ENCODE measurements around the gene NCAM2. TPM values are rescaled to one million over a fixed set of nuclear protein-coding genes. Genes with fewer than 3 reads are reported as not detected.

The NCAM2 gene
- total RNA-seq, 2 donors from 2014 or later = 1.8 to 2.3 TPM

DNA sequence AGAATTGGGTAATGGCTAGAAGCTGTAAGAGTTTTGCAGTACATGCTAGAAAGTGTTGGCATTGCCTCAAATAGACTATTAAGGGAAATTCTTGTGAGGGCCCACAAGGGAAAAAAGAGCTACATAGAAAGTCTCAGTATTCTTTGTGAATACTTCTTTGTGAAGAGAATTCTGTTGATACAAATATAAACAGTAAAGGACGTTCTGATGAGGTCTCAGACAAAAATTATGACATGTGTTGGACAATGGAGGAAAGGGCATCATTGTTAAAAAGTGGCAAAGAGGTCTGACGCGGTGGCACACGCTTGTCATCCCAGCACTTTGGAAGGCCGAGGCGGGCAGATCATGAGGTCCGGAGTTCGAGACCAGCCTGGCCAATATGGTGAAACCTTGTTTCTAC, 458.9 kb downstream of the NCAM2 start:
- H3K36me3 ChIP-seq = no peaks in the 10 kb centered on the region
- no peaks in the 10 kb centered on the region for H3K4me1 ChIP-seq
- H3K9me3 ChIP-seq = no peaks in the 10 kb centered on the region
- H3K4me3 ChIP-seq = no peak overlapping the region
- H3K27me3 ChIP-seq = no peaks in the 10 kb centered on the region
- TF ChIP-seq, protein P1, sequence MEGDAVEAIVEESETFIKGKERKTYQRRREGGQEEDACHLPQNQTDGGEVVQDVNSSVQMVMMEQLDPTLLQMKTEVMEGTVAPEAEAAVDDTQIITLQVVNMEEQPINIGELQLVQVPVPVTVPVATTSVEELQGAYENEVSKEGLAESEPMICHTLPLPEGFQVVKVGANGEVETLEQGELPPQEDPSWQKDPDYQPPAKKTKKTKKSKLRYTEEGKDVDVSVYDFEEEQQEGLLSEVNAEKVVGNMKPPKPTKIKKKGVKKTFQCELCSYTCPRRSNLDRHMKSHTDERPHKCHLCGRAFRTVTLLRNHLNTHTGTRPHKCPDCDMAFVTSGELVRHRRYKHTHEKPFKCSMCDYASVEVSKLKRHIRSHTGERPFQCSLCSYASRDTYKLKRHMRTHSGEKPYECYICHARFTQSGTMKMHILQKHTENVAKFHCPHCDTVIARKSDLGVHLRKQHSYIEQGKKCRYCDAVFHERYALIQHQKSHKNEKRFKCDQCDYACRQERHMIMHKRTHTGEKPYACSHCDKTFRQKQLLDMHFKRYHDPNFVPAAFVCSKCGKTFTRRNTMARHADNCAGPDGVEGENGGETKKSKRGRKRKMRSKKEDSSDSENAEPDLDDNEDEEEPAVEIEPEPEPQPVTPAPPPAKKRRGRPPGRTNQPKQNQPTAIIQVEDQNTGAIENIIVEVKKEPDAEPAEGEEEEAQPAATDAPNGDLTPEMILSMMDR (IDR thresholded peaks at IDR 0.05) = no peak
- no peak overlapping the region for H3K27ac ChIP-seq
- DNase-seq (ENCODE audit: low spot score) = no peak

- no peaks in the 10 kb centered on the region for H3K27me3 ChIP-seq
- H3K4me3 ChIP-seq = no peak overlapping the region
- no peaks in the 10 kb centered on the region for H3K4me1 ChIP-seq
- no peak overlapping the region for H3K27ac ChIP-seq
- no peaks in the 10 kb centered on the region for H3K36me3 ChIP-seq
- DNase-seq (ENCODE audit: low spot score) = no peak
- TF ChIP-seq, protein P1 (IDR thresholded peaks at IDR 0.05) = no peak
- no peaks in the 10 kb centered on the region for H3K9me3 ChIP-seq
Observed at GRCh38 chr21:21458124-21458631, 460.0 kb downstream of the NCAM2 start.

GRCh38 chr21:21460979-21461378, 462.8 kb downstream of the NCAM2 start:
- TF ChIP-seq, protein P1 (IDR thresholded peaks at IDR 0.05) = no peak
- no peak for DNase-seq (ENCODE audit: low spot score)
- Histone ChIP-seq H3K36me3 (no peaks in the 10 kb centered on the region), H3K4me1 (no peaks in the 10 kb centered on the region), H3K9me3 (no peaks in the 10 kb centered on the region), H3K4me3 (no peak overlapping the region), H3K27me3 (no peaks in the 10 kb centered on the region), H3K27ac (no peak overlapping the region)

- Histone ChIP-seq H3K4me3 (no peak overlapping the region), H3K27ac (no peak overlapping the region), H3K36me3 (no peaks in the 10 kb centered on the region), H3K27me3 (no peaks in the 10 kb centered on the region), H3K9me3 (no peaks in the 10 kb centered on the region), H3K4me1 (no peaks in the 10 kb centered on the region)
- TF ChIP-seq, protein P1 (IDR thresholded peaks at IDR 0.05) = no peak
- no peak for DNase-seq (ENCODE audit: low spot score)
Observed at GRCh38 chr21:21463456-21463855, 465.2 kb downstream of the NCAM2 start.

- Histone ChIP-seq H3K27me3 (no peaks in the 10 kb centered on the region), H3K9me3 (no peaks in the 10 kb centered on the region), H3K4me1 (no peaks in the 10 kb centered on the region), H3K36me3 (no peaks in the 10 kb centered on the region), H3K4me3 (no peak overlapping the region), H3K27ac (no peak overlapping the region)
- TF ChIP-seq, protein P1 (IDR thresholded peaks at IDR 0.05) = no peak
- no peak for DNase-seq (ENCODE audit: low spot score)
Observed at GRCh38 chr21:21464684-21465083, 466.5 kb downstream of the NCAM2 start.

DNA sequence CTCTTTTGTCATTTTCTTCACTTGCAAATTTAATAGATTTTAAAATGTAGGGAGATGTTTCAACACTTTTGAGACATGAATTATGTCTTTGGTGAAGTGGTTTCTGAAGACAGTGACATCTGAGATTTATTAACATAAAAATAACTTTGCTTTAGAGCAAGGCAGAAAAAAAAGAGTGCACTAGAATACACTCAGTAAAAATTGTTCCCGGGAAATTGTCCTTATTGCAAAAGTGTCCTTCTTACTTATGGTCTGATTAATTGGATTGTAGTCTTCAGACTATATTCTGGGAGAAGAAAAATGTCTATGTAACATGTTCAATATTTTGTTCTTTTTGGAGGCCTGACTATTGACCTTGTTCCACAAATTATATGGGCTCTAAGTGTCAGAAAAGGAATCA, 468.5 kb downstream of the NCAM2 start:
- DNase-seq (ENCODE audit: low spot score) = no peak
- TF ChIP-seq, protein P1 (IDR thresholded peaks at IDR 0.05) = no peak
- Histone ChIP-seq H3K9me3 (no peaks in the 10 kb centered on the region), H3K36me3 (no peaks in the 10 kb centered on the region), H3K27me3 (no peaks in the 10 kb centered on the region), H3K4me3 (no peak overlapping the region), H3K4me1 (no peaks in the 10 kb centered on the region), H3K27ac (no peak overlapping the region)

Measured in right atrium auricular region (tissue), 2 donors.